Panc1 (cell line): ENCODE data around the gene TERT. TPM values are rescaled to one million over a fixed set of nuclear protein-coding genes. Genes with fewer than 3 reads are reported as not detected.

Experiments
- ATAC-seq: fragments of 200-7000 bp; cut with Tn5 transposase; 2 replicates; pipeline ENCODE4 v1.9.1; 2020; ENCODE audit warnings: mild to moderate bottlenecking, moderate library complexity
- BruUV-seq: library from RNA; stranded (reverse); fragments of 400-500 nt; replicated peaks from 2 replicates; lab custom pipeline; 2021; lab: Mats Ljungman, UMichigan
- CTCF ChIA-PET: fragments of 300-600 bp; sonication (Branson Sonifier 250); formaldehyde crosslinking; loops from one replicate; lab custom pipeline; 2022; ENCODE audit warnings: antibody characterized with exemption; lab: Charles Lee
- POLR2A ChIA-PET: fragments of 300-600 bp; sonication (Branson Sonifier 250); formaldehyde crosslinking; loops from one replicate; lab custom pipeline; 2022; ENCODE audit warnings: antibody characterized with exemption; lab: Charles Lee
- DNase-seq: peaks from one replicate; pipeline ENCODE4 v3.0.0-alpha.2; 2010; ENCODE audit warnings: low read depth, low spot score
- H3K27ac ChIP-seq: 2 replicates; pipeline ENCODE4 v1.5.1; 2011; ENCODE audit warnings: mild to moderate bottlenecking, low read length, inconsistent platforms
- H3K27me3 ChIP-seq: fragments of 200-500 bp; sonication (Bioruptor generic); 2 replicates; pipeline ENCODE4 v1.6.0; 2014; ENCODE audit warnings: low read length, inconsistent platforms; ENCODE audit not compliant: control insufficient read depth, insufficient read depth
- H3K36me3 ChIP-seq: fragments of 200-500 bp; sonication (Bioruptor generic); 2 replicates; pipeline ENCODE4 v1.5.1; 2014; ENCODE audit warnings: inconsistent platforms, mild to moderate bottlenecking, low read length, moderate library complexity; ENCODE audit not compliant: control insufficient read depth, insufficient read depth
- H3K4me1 ChIP-seq: 2 replicates; pipeline ENCODE4 v1.5.1; 2011; ENCODE audit warnings: inconsistent platforms, mild to moderate bottlenecking, low read length, moderate library complexity; ENCODE audit not compliant: control insufficient read depth, insufficient read depth
- H3K4me3 ChIP-seq, 2 experiments: 2 replicates each; pipeline ENCODE4 v1.5.1; 2011 to 2012; ENCODE audit warnings: low read depth in 2 of 2, low read length in 2 of 2, mild to moderate bottlenecking in 2 of 2, inconsistent platforms in 1 of 2, moderate library complexity in 1 of 2
- H3K9me3 ChIP-seq: fragments of 200-500 bp; sonication (Bioruptor generic); 2 replicates; pipeline ENCODE4 v1.5.1; 2014; ENCODE audit warnings: low read depth, mild to moderate bottlenecking, inconsistent platforms, low read length, moderate library complexity; ENCODE audit not compliant: control insufficient read depth, insufficient read depth
- CTCF ChIP-seq: fragments of 450-650 bp; IDR thresholded peaks from 2 replicates; pipeline ENCODE4 v1.5.1; 2017; ENCODE audit warnings: mild to moderate bottlenecking
- POLR2AphosphoS5 ChIP-seq: IDR thresholded peaks from 2 replicates; pipeline ENCODE4 v1.6.1; 2012; ENCODE audit warnings: mild to moderate bottlenecking, low read depth, low read length, moderate library complexity
- REST ChIP-seq, 2 experiments: IDR thresholded peaks; 2 replicates each; pipeline ENCODE4 v1.6.1; 2011 to 2012; ENCODE audit warnings: low read depth in 2 of 2, control low read depth in 1 of 2, low read length in 1 of 2, mild to moderate bottlenecking in 1 of 2, moderate library complexity in 1 of 2; ENCODE audit not compliant: insufficient read depth in 1 of 2
- SIN3A ChIP-seq: IDR thresholded peaks from 2 replicates; pipeline ENCODE4 v1.6.1; 2012; ENCODE audit warnings: low read depth, mild to moderate bottlenecking, low read length, moderate library complexity, borderline replicate concordance; ENCODE audit not compliant: insufficient read depth
- TCF7L2 ChIP-seq: IDR thresholded peaks from 2 replicates; pipeline ENCODE4 v1.6.1; 2011; ENCODE audit warnings: mild to moderate bottlenecking, low read depth, low read length, inconsistent platforms
- in situ Hi-C: cut with HindIII; loops from 2 replicates; pipeline ENCODE4 v1.10.0; 2016; ENCODE audit warnings: low sequenced_read_pairs, low pct_unique_long_range_greater_than_20kb
- intact Hi-C: fragments of 100-400 bp; cut with micrococcal nuclease; formaldehyde crosslinking; loops from one replicate; pipeline ENCODE4 v1.10.0; 2022; ENCODE audit not compliant: unreplicated experiment
- total RNA-seq: library from RNA; stranded (reverse); gene quantifications from one replicate; pipeline ENCODE4 v1.2.1, GENCODE V29; 2021; ENCODE audit not compliant: unreplicated experiment

The TERT gene
- total RNA-seq, 1 experiment from 2014 or later, result 8.9 TPM

GRCh38 chr5:1203968-1204692 lies 90.7 kb downstream of the TERT start:
- ChIA-PET CTCF (interaction anchor here (0.7 to 1.1 kb wide), 5 partner anchors 8 to 441 kb away, joined by 3 to 5 read pairs (median 4); no protein-coding TSS in a partner anchor), POLR2A (no interaction called here)
- intact Hi-C loops (no loop called here), in situ Hi-C loops (no loop called here)
- H3K27ac ChIP-seq, result no peak overlapping the region
- H3K4me1 ChIP-seq, result peaks cover 4% of the 10 kb centered on the region
- DNase-seq (no peak), ATAC-seq (no peak)
- BruUV-seq, result no TSS peak
- no peak overlapping the region for H3K4me3 ChIP-seq
- H3K36me3 ChIP-seq, result no peaks in the 10 kb centered on the region
- no peaks in the 10 kb centered on the region for H3K27me3 ChIP-seq
- TF ChIP-seq TCF7L2 (no peak), CTCF (no peak), SIN3A (no peak), REST (IDR thresholded peaks at IDR 0.05; ENCODE audit: insufficient read depth in 1 of 2, low read depth in 2 of 2, low read length in 1 of 2) (no peak), POLR2AphosphoS5 (no peak)
- H3K9me3 ChIP-seq, result no peaks in the 10 kb centered on the region

GRCh38 chr5:1203311-1203967 lies 91.4 kb downstream of the TERT start:
- in situ Hi-C loops (no loop called here), intact Hi-C loops (no loop called here)
- Histone ChIP-seq H3K9me3 (no peaks in the 10 kb centered on the region), H3K27ac (no peak overlapping the region), H3K4me3 (no peak overlapping the region), H3K4me1 (peaks cover 4% of the 10 kb centered on the region), H3K27me3 (no peaks in the 10 kb centered on the region), H3K36me3 (no peaks in the 10 kb centered on the region)
- TF ChIP-seq SIN3A (no peak), CTCF (no peak), TCF7L2 (no peak), POLR2AphosphoS5 (no peak), REST (IDR thresholded peaks at IDR 0.05; ENCODE audit: insufficient read depth in 1 of 2, low read depth in 2 of 2, low read length in 1 of 2) (no peak)
- ATAC-seq, result no peak
- CTCF ChIA-PET, result no interaction called here
- POLR2A ChIA-PET, result no interaction called here
- no TSS peak for BruUV-seq
- DNase-seq, result no peak
